Vagina (tissue), 2 donors: ENCODE measurements around the gene PARP2. TPM values are rescaled to one million over a fixed set of nuclear protein-coding genes. Genes with fewer than 3 reads are reported as not detected.
A peak's percentile ranks its signal among the peaks of the same experiment; 100 is the strongest.

Source experiments
- DNase-seq, 2 donors: peaks; one replicate each; pipeline ENCODE4 v3.0.0-alpha.2; 2017; ENCODE audit errors: extremely low spot score in 2 of 2
- H3K27ac ChIP-seq: fragments of 200-600 bp; sonication (generic); one replicate; pipeline ENCODE4 v1.5.1; 2019
- H3K27me3 ChIP-seq: fragments of 200-600 bp; sonication (generic); one replicate; pipeline ENCODE4 v1.5.1; 2019
- H3K36me3 ChIP-seq, 2 donors: fragments of 200-600 bp; sonication (generic); one replicate each; pipeline ENCODE4 v1.5.1; 2017 to 2019
- H3K4me1 ChIP-seq: fragments of 200-600 bp; sonication (generic); one replicate; pipeline ENCODE4 v1.5.1; 2019
- H3K4me3 ChIP-seq, 2 donors: fragments of 200-600 bp; sonication (generic); 1 replicate in 1 of 2; 2 replicates in 1 of 2; pipeline ENCODE4 v1.5.1; 2016 to 2019
- H3K9me3 ChIP-seq: fragments of 200-600 bp; sonication (generic); one replicate; pipeline ENCODE4 v1.5.1; 2019
- CTCF ChIP-seq, 3 experiments: fragments of 450-650 bp in 2 of 3; fragments of 200-600 bp in 1 of 3; sonication (generic) in 1 of 3; IDR thresholded peaks; one replicate each; pipeline ENCODE4 v1.5.1; 2017 to 2019; ENCODE audit warnings: antibody characterized with exemption in 3 of 3, mild to moderate bottlenecking in 2 of 3, moderate library complexity in 2 of 3
- POLR2A ChIP-seq, 2 donors: fragments of 450-650 bp; IDR thresholded peaks; one replicate each; pipeline ENCODE4 v1.6.1; 2017; ENCODE audit warnings: antibody characterized with exemption in 2 of 2, mild to moderate bottlenecking in 2 of 2, moderate library complexity in 2 of 2
- POLR2AphosphoS5 ChIP-seq, 2 donors: sonication (generic); formaldehyde crosslinking; IDR thresholded peaks; one replicate each; pipeline ENCODE4 v1.9.0; 2017; ENCODE audit warnings: antibody characterized with exemption in 2 of 2, mild to moderate bottlenecking in 2 of 2, low read depth in 1 of 2; ENCODE audit not compliant: insufficient read depth in 1 of 2
- intact Hi-C: fragments of 100-400 bp; cut with DNase I; formaldehyde crosslinking; loops from one replicate; pipeline ENCODE4 v1.15.1; 2023
- total RNA-seq: library from RNA; depleted of rRNA; stranded (reverse); fragments of >200 nt; gene quantifications from one replicate; pipeline ENCODE4 v1.2.3, GENCODE V29; 2016

The PARP2 gene
- total RNA-seq, 1 donor from 2014 or later: 5.9 TPM

GRCh38 chr14:20329355-20329754, 14.1 kb upstream of the PARP2 start:
- no peaks in the 10 kb centered on the region for H3K27me3 ChIP-seq
- peaks cover 0 to 24% of the 10 kb centered on the region in 2 donors for H3K36me3 ChIP-seq
- H3K4me3 ChIP-seq: no peak overlapping the region
- no peaks in the 10 kb centered on the region for H3K9me3 ChIP-seq
- no peak for DNase-seq
- peaks cover 29% of the 10 kb centered on the region for H3K4me1 ChIP-seq
- intact Hi-C loops: loop anchor here (5.0 kb wide), 1 partner anchor 283 kb away; no protein-coding TSS in a partner anchor
- H3K27ac ChIP-seq: no peak overlapping the region
- TF ChIP-seq POLR2A (IDR thresholded peaks at IDR 0.05) (no peak), POLR2AphosphoS5 (IDR thresholded peaks at IDR 0.05; ENCODE audit: insufficient read depth in 1 of 2, low read depth in 1 of 2) (no peak), CTCF (IDR thresholded peaks at IDR 0.05) (no peak)

GRCh38 chr14:20331053-20331613, 12.3 kb upstream of the PARP2 start:
- Histone ChIP-seq H3K36me3 (peaks cover 0 to 6% of the 10 kb centered on the region in 2 donors), H3K9me3 (no peaks in the 10 kb centered on the region), H3K4me1 (peaks cover 29% of the 10 kb centered on the region), H3K27ac (no peak overlapping the region), H3K27me3 (no peaks in the 10 kb centered on the region), H3K4me3 (no peak overlapping the region)
- TF ChIP-seq POLR2AphosphoS5 (IDR thresholded peaks at IDR 0.05; ENCODE audit: insufficient read depth in 1 of 2, low read depth in 1 of 2): no peak
- no peak for TF ChIP-seq CTCF (IDR thresholded peaks at IDR 0.05)
- no peak for TF ChIP-seq POLR2A (IDR thresholded peaks at IDR 0.05)
- no peak for DNase-seq
- intact Hi-C loops: no loop called here

GRCh38 chr14:20332431-20332787, 11.0 kb upstream of the PARP2 start:
- TF ChIP-seq POLR2AphosphoS5 (IDR thresholded peaks at IDR 0.05; ENCODE audit: insufficient read depth in 1 of 2, low read depth in 1 of 2) (no peak), POLR2A (IDR thresholded peaks at IDR 0.05) (no peak), CTCF (IDR thresholded peaks at IDR 0.05) (no peak)
- Histone ChIP-seq H3K27ac (peak overlapping the region; percentile 87), H3K4me1 (peaks cover 22% of the 10 kb centered on the region), H3K9me3 (no peaks in the 10 kb centered on the region), H3K27me3 (no peaks in the 10 kb centered on the region), H3K36me3 (no peaks in the 10 kb centered on the region), H3K4me3 (peak overlapping the region; percentile 63 to 68)
- intact Hi-C loops: no loop called here
- DNase-seq: no peak

GRCh38 chr14:20332788-20333493, 10.5 kb upstream of the PARP2 start, which contains the start of gene CCNB1IP1:
Gene CCNB1IP1 (minus strand): TSS chr14:20333279. CDS start chr14:20316523, 16,756 bp downstream.
- TF ChIP-seq CTCF (IDR thresholded peaks at IDR 0.05): no peak
- peak; percentile 50 to 93 for TF ChIP-seq POLR2AphosphoS5 (IDR thresholded peaks at IDR 0.05; ENCODE audit: insufficient read depth in 1 of 2, low read depth in 1 of 2)
- TF ChIP-seq POLR2A (IDR thresholded peaks at IDR 0.05): peak in 1 of 2 donors; percentile 65
- intact Hi-C loops: no loop called here
- Histone ChIP-seq H3K9me3 (no peaks in the 10 kb centered on the region), H3K36me3 (no peaks in the 10 kb centered on the region), H3K27ac (peak within 1 kb of the TSS; percentile 87), H3K4me1 (peaks cover 18% of the 10 kb centered on the region), H3K27me3 (no peaks in the 10 kb centered on the region), H3K4me3 (peak within 1 kb of the TSS; percentile 63 to 68)
- DNase-seq: peak in 1 of 2 donors; percentile 92

- no peaks in the 10 kb centered on the region for H3K9me3 ChIP-seq
- no peak for DNase-seq
- intact Hi-C loops: no loop called here
- H3K4me1 ChIP-seq: peaks cover 18% of the 10 kb centered on the region
- TF ChIP-seq POLR2A (IDR thresholded peaks at IDR 0.05) (no peak), CTCF (IDR thresholded peaks at IDR 0.05) (no peak), POLR2AphosphoS5 (IDR thresholded peaks at IDR 0.05; ENCODE audit: insufficient read depth in 1 of 2, low read depth in 1 of 2) (no peak)
- H3K4me3 ChIP-seq: peak overlapping the region; percentile 63 to 68
- H3K27me3 ChIP-seq: no peaks in the 10 kb centered on the region
- peak overlapping the region; percentile 87 for H3K27ac ChIP-seq
- H3K36me3 ChIP-seq: no peaks in the 10 kb centered on the region
These were observed 10.0 kb upstream of the PARP2 start for GRCh38 chr14:20333494-20333841.
